ENCODE results near the gene LCN10.

The LCN10 gene

GRCh38 chr9:136700304-136700703 lies 42.4 kb downstream of the LCN10 start:
- no peak for DNase-seq (ENCODE audit: low read depth)

GRCh38 chr9:136698635-136699246 lies 44.0 kb downstream of the LCN10 start:
- no peak for DNase-seq (ENCODE audit: low read depth)

GRCh38 chr9:136697821-136698526 lies 44.8 kb downstream of the LCN10 start:
- no peak for DNase-seq (ENCODE audit: low read depth)

GRCh38 chr9:136697146-136697820 lies 45.5 kb downstream of the LCN10 start:
- DNase-seq (ENCODE audit: low read depth) = no peak

GRCh38 chr9:136696502-136696901 lies 46.2 kb downstream of the LCN10 start:
- no peak for DNase-seq (ENCODE audit: low read depth)

- no peak for DNase-seq (ENCODE audit: low read depth)
Observed at GRCh38 chr9:136695955-136696354, 46.8 kb downstream of the LCN10 start.

- DNase-seq (ENCODE audit: low read depth) = no peak
Observed at GRCh38 chr9:136695435-136695895, 47.3 kb downstream of the LCN10 start.

- DNase-seq (ENCODE audit: low read depth) = no peak
Observed at GRCh38 chr9:136694872-136695247, 47.9 kb downstream of the LCN10 start.

GRCh38 chr9:136694163-136694871 lies 48.4 kb downstream of the LCN10 start:
- no peak for DNase-seq (ENCODE audit: low read depth)

GRCh38 chr9:136693490-136694162 lies 49.1 kb downstream of the LCN10 start:
- DNase-seq (ENCODE audit: low read depth) = no peak

GRCh38 chr9:136693135-136693489 lies 49.6 kb downstream of the LCN10 start:
- no peak for DNase-seq (ENCODE audit: low read depth)

GRCh38 chr9:136692185-136693134 lies 50.3 kb downstream of the LCN10 start:
- DNase-seq (ENCODE audit: low read depth) = no peak

GRCh38 chr9:136691316-136692184 lies 51.2 kb downstream of the LCN10 start:
- no peak for DNase-seq (ENCODE audit: low read depth)

GRCh38 chr9:136690806-136691261 lies 51.9 kb downstream of the LCN10 start:
- DNase-seq (ENCODE audit: low read depth) = no peak

GRCh38 chr9:136690104-136690805 lies 52.5 kb downstream of the LCN10 start:
- no peak for DNase-seq (ENCODE audit: low read depth)

GRCh38 chr9:136689108-136689460 lies 53.7 kb downstream of the LCN10 start:
- no peak for DNase-seq (ENCODE audit: low read depth)

- no peak for DNase-seq (ENCODE audit: low read depth)
Observed at GRCh38 chr9:136688274-136689107, 54.2 kb downstream of the LCN10 start.
